HG02763 (cell line): ENCODE measurements around the gene CCDC34.

Source experiments
- ATAC-seq: cut with Tn5 transposase; IDR thresholded peaks from one replicate; pipeline ENCODE4 v1.9.1; 2021; ENCODE audit warnings: mild to moderate bottlenecking, moderate library complexity; ENCODE audit not compliant: unreplicated experiment

The CCDC34 gene

GRCh38 chr11:27392278-27393114 is 29.5 kb upstream of the CCDC34 start:
- no peak for ATAC-seq

- no peak for ATAC-seq
Observed at GRCh38 chr11:27391331-27392015, 28.5 kb upstream of the CCDC34 start.

GRCh38 chr11:27390318-27391295 is 27.6 kb upstream of the CCDC34 start:
- ATAC-seq: no peak

- ATAC-seq: no peak
Observed at GRCh38 chr11:27388869-27389268, 25.9 kb upstream of the CCDC34 start.

GRCh38 chr11:27388001-27388400 is 25.0 kb upstream of the CCDC34 start:
- ATAC-seq: no peak

GRCh38 chr11:27387362-27387761 is 24.3 kb upstream of the CCDC34 start:
- ATAC-seq: no peak

- ATAC-seq: no peak
Observed at GRCh38 chr11:27386181-27386845, 23.3 kb upstream of the CCDC34 start.

GRCh38 chr11:27385245-27385644 is 22.2 kb upstream of the CCDC34 start:
- ATAC-seq: no peak

- no peak for ATAC-seq
Observed at GRCh38 chr11:27384227-27384626, 21.2 kb upstream of the CCDC34 start.

- ATAC-seq: no peak
Observed at GRCh38 chr11:27383645-27384044, 20.6 kb upstream of the CCDC34 start.

GRCh38 chr11:27381238-27381666 is 18.2 kb upstream of the CCDC34 start:
- no peak for ATAC-seq

GRCh38 chr11:27380771-27381170 is 17.8 kb upstream of the CCDC34 start:
- no peak for ATAC-seq

- ATAC-seq: no peak
Observed at GRCh38 chr11:27379449-27379848, 16.4 kb upstream of the CCDC34 start.

GRCh38 chr11:27375370-27375769 is 12.4 kb upstream of the CCDC34 start:
- ATAC-seq: no peak

- ATAC-seq: no peak
Observed at GRCh38 chr11:27373856-27374602, 11.0 kb upstream of the CCDC34 start.

GRCh38 chr11:27373392-27373791 is 10.4 kb upstream of the CCDC34 start:
- no peak for ATAC-seq

- no peak for ATAC-seq
Observed at GRCh38 chr11:27372164-27372563, 9.1 kb upstream of the CCDC34 start.

- no peak for ATAC-seq
Observed at GRCh38 chr11:27371489-27371888, 8.5 kb upstream of the CCDC34 start.

- ATAC-seq: no peak
Observed at GRCh38 chr11:27370374-27370773, 7.4 kb upstream of the CCDC34 start.

- ATAC-seq: no peak
Observed at GRCh38 chr11:27367881-27368280, 4.9 kb upstream of the CCDC34 start.
